ENCODE measurements around the gene KIRREL3. TPM values are rescaled to one million over a fixed set of nuclear protein-coding genes. Genes with fewer than 3 reads are reported as not detected.

Gene KIRREL3
- total RNA-seq, 1 donor from 2014 or later: not detected

GRCh38 chr11:126492331-126493082 lies 508.1 kb downstream of the KIRREL3 start:
- intact Hi-C loops (cut with micrococcal nuclease): no loop called here

- intact Hi-C loops (cut with micrococcal nuclease): no loop called here
These were observed 509.5 kb downstream of the KIRREL3 start for GRCh38 chr11:126491092-126491491.

- intact Hi-C loops (cut with micrococcal nuclease): no loop called here
These were observed 510.5 kb downstream of the KIRREL3 start for GRCh38 chr11:126489836-126490660.

GRCh38 chr11:126488591-126489370 lies 511.8 kb downstream of the KIRREL3 start:
- intact Hi-C loops (cut with micrococcal nuclease): no loop called here

GRCh38 chr11:126487711-126488110 lies 512.9 kb downstream of the KIRREL3 start:
- intact Hi-C loops (cut with micrococcal nuclease): no loop called here

GRCh38 chr11:126485986-126486635 lies 514.5 kb downstream of the KIRREL3 start:
- intact Hi-C loops (cut with micrococcal nuclease): no loop called here

- intact Hi-C loops (cut with micrococcal nuclease): no loop called here
These were observed 515.4 kb downstream of the KIRREL3 start for GRCh38 chr11:126485021-126485792.

- intact Hi-C loops (cut with micrococcal nuclease): no loop called here
These were observed 516.3 kb downstream of the KIRREL3 start for GRCh38 chr11:126484266-126484665.

GRCh38 chr11:126483621-126484195 lies 516.9 kb downstream of the KIRREL3 start:
- intact Hi-C loops (cut with micrococcal nuclease): no loop called here

- intact Hi-C loops (cut with micrococcal nuclease): no loop called here
These were observed 517.9 kb downstream of the KIRREL3 start for GRCh38 chr11:126482586-126483108.

GRCh38 chr11:126481303-126481680 lies 519.3 kb downstream of the KIRREL3 start:
- intact Hi-C loops (cut with micrococcal nuclease): loop anchor here (2.0 kb wide), 1 partner anchor 270 kb away; the partner anchor contains the start of genes FAM118B and RPUSD4

GRCh38 chr11:126480410-126481302 lies 519.9 kb downstream of the KIRREL3 start:
- intact Hi-C loops (cut with micrococcal nuclease): loop anchor here (1.0 to 2.0 kb wide), 8 partner anchors 15 to 557 kb away; partner anchors contain the start of genes FAM118B, RPUSD4 and ST3GAL4

GRCh38 chr11:126480015-126480409 lies 520.6 kb downstream of the KIRREL3 start:
- intact Hi-C loops (cut with micrococcal nuclease): loop anchor here (1.0 to 2.0 kb wide), 8 partner anchors 15 to 557 kb away; partner anchors contain the start of genes FAM118B, RPUSD4 and ST3GAL4

GRCh38 chr11:126479178-126479930 lies 521.2 kb downstream of the KIRREL3 start:
- intact Hi-C loops (cut with micrococcal nuclease): no loop called here

- intact Hi-C loops (cut with micrococcal nuclease): no loop called here
These were observed 522.1 kb downstream of the KIRREL3 start for GRCh38 chr11:126478466-126478865.

GRCh38 chr11:126477535-126478305 lies 522.9 kb downstream of the KIRREL3 start:
- intact Hi-C loops (cut with micrococcal nuclease): no loop called here

GRCh38 chr11:126476977-126477376 lies 523.6 kb downstream of the KIRREL3 start:
- intact Hi-C loops (cut with micrococcal nuclease): no loop called here

All from T-helper 1 cell treated with Interleukin-12 subunit alpha and Interleukin-12 subunit beta and Interleukin-4 antibody, amounts not matched to agents 30 ng/mL and 1 ng/mL, for 36 hours (primary cell).